ENCODE measurements around the gene PKP3.

DNA sequence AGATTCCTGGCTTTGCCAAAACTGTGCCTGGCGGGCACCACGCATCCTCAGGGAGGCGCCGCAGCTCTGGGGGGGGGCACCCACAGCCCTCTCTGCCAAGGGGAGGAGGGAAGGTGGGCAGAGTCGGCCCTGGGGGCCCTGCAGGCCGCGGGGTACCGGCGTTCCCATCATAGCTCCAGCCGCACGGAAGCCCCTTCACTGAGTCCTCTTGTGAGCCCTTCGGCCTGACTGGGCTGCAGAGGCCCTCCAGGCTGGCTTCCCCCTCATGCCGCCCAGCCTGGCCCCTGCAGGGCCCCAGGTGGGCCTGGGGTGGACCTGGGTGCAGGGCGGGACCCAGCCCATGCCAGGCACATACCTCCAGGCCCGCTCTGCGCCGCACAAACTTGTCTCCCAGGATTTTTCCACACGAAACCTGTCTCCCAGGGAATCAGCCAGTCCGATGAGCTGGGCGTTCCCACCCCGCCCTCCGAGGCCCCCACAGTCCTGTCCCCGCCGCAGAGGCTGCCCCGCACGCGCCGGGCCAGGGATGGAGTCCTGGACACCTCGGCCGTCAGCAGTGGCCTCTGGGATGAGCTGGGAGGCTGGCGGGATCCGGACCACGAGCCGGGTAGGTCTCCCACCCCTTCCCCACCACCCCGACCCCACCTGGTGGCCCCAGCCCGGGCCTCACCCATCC, 1.8 kb upstream of the PKP3 start:
- TF ChIP-seq, protein P1, sequence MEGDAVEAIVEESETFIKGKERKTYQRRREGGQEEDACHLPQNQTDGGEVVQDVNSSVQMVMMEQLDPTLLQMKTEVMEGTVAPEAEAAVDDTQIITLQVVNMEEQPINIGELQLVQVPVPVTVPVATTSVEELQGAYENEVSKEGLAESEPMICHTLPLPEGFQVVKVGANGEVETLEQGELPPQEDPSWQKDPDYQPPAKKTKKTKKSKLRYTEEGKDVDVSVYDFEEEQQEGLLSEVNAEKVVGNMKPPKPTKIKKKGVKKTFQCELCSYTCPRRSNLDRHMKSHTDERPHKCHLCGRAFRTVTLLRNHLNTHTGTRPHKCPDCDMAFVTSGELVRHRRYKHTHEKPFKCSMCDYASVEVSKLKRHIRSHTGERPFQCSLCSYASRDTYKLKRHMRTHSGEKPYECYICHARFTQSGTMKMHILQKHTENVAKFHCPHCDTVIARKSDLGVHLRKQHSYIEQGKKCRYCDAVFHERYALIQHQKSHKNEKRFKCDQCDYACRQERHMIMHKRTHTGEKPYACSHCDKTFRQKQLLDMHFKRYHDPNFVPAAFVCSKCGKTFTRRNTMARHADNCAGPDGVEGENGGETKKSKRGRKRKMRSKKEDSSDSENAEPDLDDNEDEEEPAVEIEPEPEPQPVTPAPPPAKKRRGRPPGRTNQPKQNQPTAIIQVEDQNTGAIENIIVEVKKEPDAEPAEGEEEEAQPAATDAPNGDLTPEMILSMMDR (IDR thresholded peaks at IDR 0.05; ENCODE audit: low read length), result no peak
- TF ChIP-seq EZH2phosphoT487 (IDR thresholded peaks at IDR 0.05; ENCODE audit: low read length) (no peak), EZH2 (optimal IDR thresholded peaks at IDR 0.05; ENCODE audit: low read depth, low read length) (no peak)
